ENCODE measurements around the gene BEGAIN. TPM values are rescaled to one million over a fixed set of nuclear protein-coding genes. Genes with fewer than 3 reads are reported as not detected.

The BEGAIN gene
- total and polyA plus RNA-seq, 2 of the 8 experiments (the other 6 are each of a cell fraction or from before 2014, with no cell fraction given) = 2.9 to 3.0 TPM

DNA sequence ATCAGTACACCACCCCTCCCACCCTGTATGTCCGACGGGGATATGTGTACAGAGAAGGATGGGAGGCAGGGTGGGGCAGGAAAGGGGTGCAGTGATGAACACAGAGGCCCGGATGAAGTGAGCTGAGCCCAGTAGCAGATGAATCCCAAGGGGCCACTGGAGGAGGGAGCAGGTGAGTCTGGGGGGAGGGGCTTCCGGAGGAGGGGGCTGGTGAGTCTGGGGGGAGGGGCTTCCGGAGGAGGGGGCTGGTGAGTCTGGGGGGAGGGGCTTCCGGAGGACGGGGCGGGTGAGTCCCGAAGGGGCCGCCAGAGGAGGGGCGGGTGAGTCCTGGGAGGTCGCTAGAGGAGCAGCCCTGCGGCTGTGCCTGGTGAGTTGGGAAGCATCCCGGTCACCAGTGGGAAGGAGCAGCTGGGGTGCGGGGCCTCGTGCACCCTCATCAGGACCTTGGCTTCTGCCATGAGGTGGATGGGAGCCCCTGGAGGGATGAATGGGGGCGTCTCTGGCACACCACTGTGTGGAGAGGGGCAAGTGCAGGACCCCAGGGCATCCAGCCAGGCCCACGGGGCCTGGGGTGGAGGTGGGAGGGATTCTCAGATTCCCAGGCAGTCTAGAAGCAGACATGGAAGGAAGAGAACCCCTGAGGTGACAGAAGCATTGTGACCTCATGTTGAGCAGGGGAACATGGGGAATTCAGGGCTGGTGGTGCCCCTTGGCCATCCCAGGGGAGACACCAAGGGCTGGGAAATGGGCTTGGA is 14.0 kb downstream of the BEGAIN start (continued):
- TF ChIP-seq TBP (IDR thresholded peaks at IDR 0.05; ENCODE audit: low read depth, low read length) = no peak
- TF ChIP-seq BCL11A (IDR thresholded peaks at IDR 0.05; ENCODE audit: low read depth in 2 of 2, low read length in 2 of 2) = no peak
- TF ChIP-seq, protein P1, sequence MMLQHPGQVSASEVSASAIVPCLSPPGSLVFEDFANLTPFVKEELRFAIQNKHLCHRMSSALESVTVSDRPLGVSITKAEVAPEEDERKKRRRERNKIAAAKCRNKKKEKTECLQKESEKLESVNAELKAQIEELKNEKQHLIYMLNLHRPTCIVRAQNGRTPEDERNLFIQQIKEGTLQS (IDR thresholded peaks at IDR 0.05; ENCODE audit: insufficient read depth, low read depth, low read length) = no peak
- TF ChIP-seq SRF (IDR thresholded peaks at IDR 0.05; ENCODE audit: low read depth, low read length) = no peak
- TF ChIP-seq NANOG (IDR thresholded peaks at IDR 0.05; ENCODE audit: insufficient read depth, low read depth, low read length, poor library complexity, severe bottlenecking) = no peak

All from H1 (cell line).